GM19099 (cell line): ENCODE data around the gene DDX24.

Experiments used
- POLR2A ChIP-seq: IDR thresholded peaks from 3 replicates; pipeline ENCODE4 v1.6.1; 2011; ENCODE audit warnings: low read depth; ENCODE audit not compliant: insufficient read length; ENCODE audit errors: extremely low read depth

Gene DDX24

DNA sequence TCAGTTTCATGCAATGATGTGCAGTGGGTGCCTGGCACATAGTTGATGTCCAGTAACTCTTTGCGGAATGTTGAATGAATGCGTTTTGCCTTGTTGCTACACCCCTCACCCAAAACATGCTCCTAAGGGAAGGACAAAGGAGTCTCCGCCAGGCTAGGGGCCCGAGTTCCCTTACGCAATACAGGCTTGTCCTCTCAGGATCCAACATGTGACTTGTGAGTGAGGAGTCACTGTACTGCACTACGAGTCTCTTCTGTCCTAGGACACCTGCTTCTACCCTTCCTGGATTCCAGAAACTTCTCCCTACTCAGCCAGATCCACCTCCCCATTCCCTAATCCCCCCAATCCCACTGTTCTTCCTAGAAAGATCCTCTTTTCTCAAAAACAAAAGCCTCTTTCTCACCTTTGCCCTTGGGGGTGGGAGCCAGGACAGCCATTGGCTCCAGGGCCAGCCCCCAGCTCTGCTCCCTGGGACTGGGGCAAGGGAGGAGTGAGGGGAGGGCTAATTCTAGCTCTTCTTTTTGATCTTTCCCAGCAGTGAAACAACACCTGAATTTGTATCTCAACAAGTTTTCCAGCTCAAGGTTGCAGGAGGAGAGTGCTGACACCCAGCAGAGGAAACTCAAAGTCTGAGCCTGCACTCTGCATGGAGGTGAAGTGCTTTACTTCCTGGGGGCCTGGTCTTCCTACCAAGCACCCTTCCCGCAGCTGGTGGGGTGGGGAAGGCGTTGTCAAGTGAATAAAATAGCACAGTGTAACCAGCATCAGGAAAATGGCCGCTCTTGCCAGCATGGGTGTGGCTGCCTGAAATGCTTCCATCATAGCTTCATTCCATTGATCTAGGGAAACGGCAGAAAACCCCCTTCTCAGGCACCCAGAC lies 58.2 kb downstream of the DDX24 start:
- no peak for TF ChIP-seq POLR2A

DNA sequence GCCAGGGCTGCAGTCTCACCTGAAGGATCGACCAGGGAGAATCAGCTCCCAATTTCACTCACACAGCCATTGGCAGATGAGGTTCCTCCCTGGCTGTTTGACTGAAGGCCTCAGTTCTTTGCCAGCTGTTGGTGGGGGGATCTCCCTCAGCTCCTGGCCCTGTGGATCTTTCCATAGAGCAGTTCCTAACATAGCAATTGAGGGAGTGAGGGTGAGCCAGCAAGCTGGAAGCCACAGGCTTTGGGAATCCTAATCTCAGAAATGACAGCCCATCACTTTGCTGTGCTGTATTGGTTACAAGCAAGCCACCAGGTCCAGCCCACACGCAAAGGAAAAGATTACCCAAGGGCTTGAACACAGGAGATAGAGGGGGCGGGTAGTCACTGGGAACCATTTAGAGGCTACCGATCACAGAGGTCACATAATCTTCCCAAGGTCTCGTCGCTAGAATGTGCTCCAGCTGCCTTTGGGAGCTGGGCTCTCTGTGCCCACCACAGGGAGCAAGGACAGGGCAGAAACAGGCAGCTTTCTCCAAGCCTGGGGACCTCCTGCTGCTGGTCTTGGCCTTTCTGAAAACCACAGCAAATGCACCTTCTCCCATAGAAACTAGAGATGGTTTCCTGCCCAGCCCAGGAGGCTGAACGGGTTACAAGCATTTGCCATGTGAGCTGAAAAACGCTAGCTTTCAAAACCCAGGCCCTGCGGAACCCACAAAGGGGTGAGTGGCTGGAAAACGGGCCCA lies 59.4 kb downstream of the DDX24 start:
- TF ChIP-seq POLR2A = no peak

DNA sequence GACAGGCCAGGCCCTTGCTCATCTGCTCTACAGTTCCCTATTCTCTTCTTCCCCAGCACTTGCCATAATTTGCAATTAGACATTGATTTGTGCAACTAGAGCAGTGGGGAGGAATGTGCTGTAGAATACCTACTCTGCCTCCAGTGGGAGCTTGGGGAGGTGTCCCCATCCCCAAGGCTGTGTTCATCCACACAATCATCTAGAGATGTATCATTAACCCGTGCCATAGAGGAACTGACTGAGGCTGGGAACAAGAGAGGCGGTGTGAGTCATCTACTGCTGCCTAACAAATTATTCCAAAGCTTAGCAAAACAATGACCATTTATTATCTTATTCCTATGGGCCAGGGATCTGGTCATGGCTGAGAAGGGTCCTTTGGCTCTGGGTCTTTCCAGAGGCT lies 60.0 kb downstream of the DDX24 start:
- TF ChIP-seq POLR2A = no peak

DNA sequence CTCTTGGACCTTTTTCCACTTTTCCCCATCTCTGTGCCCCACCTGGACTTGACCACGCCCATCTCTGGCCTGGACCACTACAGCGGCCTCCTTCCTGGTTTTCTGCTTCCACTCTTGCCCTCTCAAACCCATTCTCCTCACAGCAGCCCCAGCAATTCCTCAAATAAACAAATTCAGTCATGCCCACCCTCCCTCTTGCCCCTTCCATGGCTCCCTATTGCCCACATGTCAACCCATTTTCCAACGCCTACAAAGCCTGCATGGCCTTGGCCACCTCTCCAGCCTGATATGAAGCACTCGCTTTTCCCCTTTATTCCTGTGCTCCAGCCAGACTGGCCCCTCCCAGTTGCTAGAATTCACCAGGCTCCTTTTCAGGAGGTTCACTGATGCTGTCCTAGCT lies 60.7 kb downstream of the DDX24 start:
- no peak for TF ChIP-seq POLR2A

DNA sequence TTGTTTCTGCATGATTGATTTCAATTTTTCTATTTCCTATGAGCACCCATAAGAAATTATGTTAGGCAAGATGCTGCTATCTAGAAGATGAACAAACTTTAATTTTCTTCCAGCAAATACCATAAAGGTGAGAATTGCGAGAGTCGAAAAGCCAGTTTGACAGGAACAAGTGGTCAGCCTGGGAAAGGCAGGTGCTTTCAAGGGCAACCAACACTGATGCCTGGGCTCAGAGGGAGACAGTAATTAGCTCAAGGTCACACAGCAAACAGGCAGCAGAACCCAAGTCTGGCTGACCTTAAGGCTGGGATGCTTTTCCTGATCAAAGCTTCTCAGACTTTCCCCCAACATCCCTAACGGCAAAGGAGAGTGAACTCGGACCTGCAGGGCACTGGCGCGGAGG lies 61.7 kb downstream of the DDX24 start:
- no peak for TF ChIP-seq POLR2A

DNA sequence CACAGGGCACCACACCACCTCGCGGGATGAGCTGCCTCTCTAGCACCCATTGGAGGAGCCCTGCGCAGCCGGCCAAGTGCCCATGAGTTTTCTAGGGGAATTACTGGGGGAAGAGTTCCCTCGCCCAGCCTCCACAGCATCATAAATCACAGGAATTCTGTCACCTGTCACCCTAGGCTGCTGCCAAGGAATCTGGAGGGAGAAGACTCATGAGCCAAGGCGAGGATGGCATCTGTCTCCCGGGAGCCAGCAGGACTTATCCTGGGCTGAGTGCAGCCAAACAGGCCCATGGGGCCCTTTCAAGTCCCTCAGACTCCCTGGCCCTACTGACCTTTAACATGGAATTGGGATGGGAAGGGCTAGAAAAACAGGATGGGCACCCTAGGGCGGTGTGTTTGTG lies 62.7 kb downstream of the DDX24 start:
- no peak for TF ChIP-seq POLR2A

DNA sequence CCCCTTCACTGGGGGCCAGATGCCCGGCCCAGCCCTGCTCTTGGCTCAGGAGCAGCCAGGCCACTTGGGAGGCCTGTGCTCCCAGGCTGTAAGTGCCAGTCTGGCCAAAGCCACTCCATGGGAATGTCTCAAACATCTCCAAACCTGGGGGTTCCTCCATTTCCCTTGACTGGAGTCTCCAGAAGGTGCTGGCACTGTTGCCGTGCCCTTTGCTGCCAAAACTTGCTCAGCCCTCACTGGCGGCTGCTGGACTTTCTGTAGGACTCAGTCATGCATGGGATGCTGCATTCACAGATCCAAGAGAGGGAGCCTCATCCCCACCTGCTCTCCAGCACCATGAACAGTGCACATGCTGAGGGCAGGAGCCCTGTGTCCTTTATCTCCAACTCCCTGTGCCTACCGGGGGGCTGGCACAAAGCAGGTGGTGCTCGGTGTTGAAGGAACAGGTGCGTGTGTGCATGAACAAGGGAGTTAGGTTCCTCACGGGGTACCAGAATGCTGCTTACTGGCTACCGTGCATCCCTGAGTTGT lies 64.5 kb downstream of the DDX24 start:
- TF ChIP-seq POLR2A = no peak

DNA sequence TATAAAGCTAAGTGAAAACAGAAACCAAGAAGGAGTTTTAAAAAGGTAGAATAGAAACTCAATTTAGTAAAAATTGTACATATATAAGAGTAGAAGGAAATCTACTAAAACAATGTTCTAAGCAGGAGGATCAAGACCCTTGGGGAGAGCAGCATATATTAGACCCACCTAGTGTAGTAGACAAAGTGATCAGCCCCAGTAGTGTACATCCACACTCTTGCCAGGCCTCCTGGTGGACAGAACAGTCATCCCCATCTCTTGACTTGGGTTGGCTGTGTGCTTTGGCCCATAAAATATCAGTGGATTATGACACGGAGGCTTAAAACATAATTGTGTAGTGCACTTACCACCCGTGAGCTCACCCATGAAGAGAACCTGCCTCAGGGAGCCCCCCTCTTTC lies 65.8 kb downstream of the DDX24 start:
- no peak for TF ChIP-seq POLR2A

DNA sequence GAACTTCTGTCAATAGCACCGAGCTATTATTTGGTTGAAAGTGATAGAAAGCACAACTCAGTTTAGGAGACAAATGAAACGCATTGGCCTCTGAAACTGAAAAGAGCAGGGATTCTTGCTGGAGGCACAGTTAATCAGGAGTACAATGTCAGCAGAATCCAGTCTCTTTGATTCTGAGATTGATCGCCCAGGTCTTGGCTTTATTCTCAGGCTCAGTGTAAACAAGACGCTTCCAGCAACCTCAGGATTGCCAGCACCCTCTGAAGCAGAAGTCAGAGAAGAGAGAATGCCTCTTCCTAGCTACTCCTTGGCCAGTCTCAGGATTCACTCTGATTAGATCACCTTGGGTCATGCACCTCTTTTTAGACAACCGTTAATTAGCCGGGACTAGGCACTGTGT lies 66.6 kb downstream of the DDX24 start:
- TF ChIP-seq POLR2A = no peak

DNA sequence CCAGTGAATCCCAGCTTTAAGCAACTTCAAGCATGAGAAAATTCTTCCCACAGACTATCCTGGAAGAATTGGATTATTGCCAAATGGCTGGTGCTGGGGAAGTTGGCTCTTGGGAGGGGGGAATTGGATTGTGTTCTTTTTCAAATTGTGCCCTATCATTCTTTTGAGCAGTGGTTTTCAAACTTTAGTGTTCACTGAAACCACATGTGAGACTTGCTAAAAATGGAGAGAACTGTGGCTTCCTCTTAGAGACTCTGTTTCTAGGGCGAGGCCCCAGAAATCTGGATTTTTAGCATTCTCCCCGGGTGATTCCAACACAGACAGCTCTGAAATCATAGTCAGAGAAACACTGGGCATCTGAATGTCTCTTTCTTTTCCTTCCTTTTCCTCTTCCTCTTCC lies 69.2 kb downstream of the DDX24 start:
- TF ChIP-seq POLR2A = no peak

DNA sequence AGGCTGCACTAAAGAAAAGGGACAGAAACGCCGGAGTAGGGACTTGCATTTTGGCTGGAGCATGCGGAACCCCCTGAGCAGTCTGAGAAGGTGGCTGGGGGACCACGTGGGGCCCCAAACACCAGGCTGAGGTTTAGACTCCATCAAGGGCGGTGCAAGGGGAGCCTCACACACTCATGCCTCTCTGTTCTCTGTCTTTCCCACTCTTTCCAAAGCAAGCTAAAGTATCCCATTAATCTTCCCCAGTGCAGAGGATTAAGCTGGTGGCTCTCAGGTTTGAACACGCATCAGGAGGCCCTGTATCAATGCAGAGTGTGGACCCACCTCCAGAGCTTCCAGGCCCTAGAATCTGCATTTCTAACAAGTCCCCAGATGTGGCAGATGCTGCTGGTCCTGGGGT lies 70.4 kb downstream of the DDX24 start:
- no peak for TF ChIP-seq POLR2A

DNA sequence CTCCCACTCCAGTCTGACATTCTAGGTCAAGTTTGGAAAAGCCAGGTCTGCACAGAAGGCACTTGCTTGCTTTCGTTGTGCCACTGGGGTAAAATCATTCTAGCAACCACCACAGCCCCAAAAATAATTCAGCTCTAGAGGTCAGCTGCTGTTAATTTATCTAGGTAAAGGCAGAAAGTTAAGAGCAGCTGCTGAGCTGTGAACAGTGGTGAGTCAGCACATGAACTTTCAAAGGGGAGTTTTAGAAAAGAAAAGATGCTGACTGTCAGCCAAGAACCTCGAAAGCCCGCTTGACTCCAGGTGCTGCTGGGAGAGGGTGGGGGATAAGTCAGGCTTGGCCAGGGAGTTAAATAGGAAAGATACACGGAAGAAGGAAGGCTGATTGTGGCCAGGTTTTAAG lies 71.2 kb downstream of the DDX24 start:
- TF ChIP-seq POLR2A = no peak

DNA sequence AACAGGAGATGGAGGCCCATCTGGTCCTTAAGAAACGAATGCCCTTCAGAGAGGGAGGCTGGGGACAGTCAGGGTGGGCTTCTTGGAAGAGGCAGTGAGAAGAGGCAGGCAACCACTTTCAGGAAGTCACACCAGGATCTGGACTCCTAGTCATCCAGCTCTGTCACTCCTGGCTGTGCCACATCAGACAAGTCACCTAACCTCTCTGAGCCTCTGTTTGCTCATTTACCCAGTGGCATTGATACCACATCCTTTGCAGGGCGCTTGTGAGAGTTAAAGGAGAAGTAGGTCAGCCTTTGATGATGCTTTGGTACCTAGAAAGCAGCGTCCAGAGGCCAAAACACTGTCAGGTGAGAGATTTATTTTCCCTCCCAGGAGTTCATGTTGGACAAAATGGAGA lies 72.8 kb downstream of the DDX24 start:
- TF ChIP-seq POLR2A = no peak

DNA sequence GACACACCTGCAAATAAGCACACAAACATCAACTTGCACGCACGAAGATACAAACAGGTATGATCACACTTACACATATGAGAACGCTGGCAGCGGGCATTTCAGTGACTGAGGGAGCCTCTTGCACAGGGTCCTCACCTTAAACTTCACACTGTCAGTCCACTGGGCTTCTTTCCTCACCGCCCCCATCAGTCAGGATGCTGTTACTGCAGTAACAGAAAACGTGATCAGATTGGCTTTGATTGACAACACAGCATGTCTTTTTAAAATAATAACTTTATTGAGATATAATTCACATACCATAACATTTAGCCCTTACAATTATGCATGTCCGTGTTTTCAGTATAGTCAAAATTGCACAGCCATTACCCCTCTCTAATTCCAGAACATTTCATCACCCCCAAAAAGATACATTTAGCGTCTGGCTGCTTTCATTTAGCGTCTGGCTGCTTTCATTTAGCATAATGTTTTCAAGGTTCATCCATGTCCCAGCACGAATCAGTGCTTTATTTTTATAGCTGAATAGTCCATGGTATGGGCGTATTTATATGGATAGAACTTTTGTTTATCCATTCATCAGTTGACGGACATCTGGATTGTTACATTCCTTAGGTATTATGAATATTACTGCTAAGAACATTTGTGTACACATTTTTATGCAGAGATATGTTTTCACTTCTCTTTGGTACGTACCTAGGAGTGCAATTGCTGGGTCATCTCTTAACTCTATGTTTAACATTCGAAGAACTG lies 75.5 kb downstream of the DDX24 start:
- TF ChIP-seq POLR2A = no peak

DNA sequence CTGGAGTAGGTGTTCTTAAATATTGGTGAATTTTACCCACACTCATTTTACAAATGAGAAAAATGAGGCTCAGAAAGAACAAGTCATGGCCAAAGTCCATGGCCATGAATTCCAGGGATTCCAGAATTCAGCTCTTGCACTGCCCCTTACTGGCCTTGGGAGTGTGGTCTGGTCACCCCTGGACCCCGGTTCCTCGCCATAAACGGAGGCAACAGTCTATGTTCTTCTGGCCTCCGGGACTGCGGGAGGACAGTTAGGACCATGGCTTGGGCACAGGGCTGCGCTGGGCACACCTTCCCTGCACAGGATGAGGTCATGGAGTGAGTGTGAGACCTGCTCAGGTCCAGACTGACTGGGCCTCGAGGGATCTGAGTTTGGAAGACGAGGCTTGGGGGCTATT lies 77.0 kb downstream of the DDX24 start:
- TF ChIP-seq POLR2A = no peak

DNA sequence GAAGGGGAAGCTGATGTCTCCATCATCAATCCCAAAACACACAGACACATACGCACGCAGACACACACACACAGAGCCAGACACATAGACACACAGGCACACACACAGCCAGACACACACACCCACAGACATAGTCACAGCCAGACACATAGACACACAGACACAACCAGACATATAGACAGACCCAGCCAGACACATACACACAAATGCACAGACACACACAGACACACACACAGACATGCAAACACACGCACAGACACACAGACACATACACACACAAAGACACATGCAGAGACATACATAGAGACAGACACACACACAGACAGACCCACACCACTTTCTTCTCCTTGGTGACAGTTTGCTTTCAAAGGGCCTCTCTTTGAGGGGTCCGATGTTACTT lies 77.6 kb downstream of the DDX24 start:
- TF ChIP-seq POLR2A = no peak
